HepG2 (cell line): ENCODE results near the gene CYSTM1. TPM values are rescaled to one million over a fixed set of nuclear protein-coding genes. Genes with fewer than 3 reads are reported as not detected.

Experiments used
- ATAC-seq: fragments of 200-7000 bp; cut with Tn5 transposase; 3 replicates; pipeline ENCODE4 v1.9.1; 2020; ENCODE audit warnings: mild to moderate bottlenecking, moderate library complexity
- BruUV-seq: library from RNA; stranded (reverse); fragments of 400-500 nt; replicated peaks from 2 replicates; lab custom pipeline; 2021; lab: Mats Ljungman, UMichigan
- CTCF ChIA-PET: fragments of 300-600 bp; formaldehyde crosslinking; extraction: SDS; loops from one replicate; lab custom pipeline; 2021; ENCODE audit warnings: low total read pairs, inconsistent platforms, low intra/inter-chr PET ratio; lab: Yijun Ruan, JAX
- POLR2A ChIA-PET: fragments of 350-600 bp; sonication (Branson Sonifier 250); formaldehyde crosslinking; loops from one replicate; lab custom pipeline; 2020; ENCODE audit warnings: antibody characterized with exemption, inconsistent platforms; lab: Yijun Ruan, JAX
- DNase-seq: peaks from one replicate; pipeline ENCODE4 v3.0.0-alpha.2; 2015; ENCODE audit warnings: low spot score
- FAIRE-seq: peaks from 3 replicates; lab custom pipeline; 2011; peaks lifted over from hg19 to GRCh38; lab: Jason Lieb, UNC
- H2AFZ ChIP-seq: one replicate; pipeline ENCODE4 v1.6.1; 2011; ENCODE audit warnings: low read length, inconsistent platforms
- H3K27ac ChIP-seq: fragments of 300-600 bp; 3 replicates; pipeline ENCODE4 v1.8.0; 2011; ENCODE audit warnings: mixed run types, mild to moderate bottlenecking, mixed read lengths, low read length, inconsistent platforms; ENCODE audit not compliant: insufficient read depth; ENCODE audit errors: extremely low read length
- H3K27me3 ChIP-seq, 2 experiments: fragments of 200-600 bp in 1 of 2; 2 replicates in 1 of 2; 3 replicates in 1 of 2; pipeline versions ENCODE4 v1.6.0 to v1.8.0; 2011; ENCODE audit warnings: low read length in 2 of 2, mild to moderate bottlenecking in 2 of 2, moderate library complexity in 2 of 2, inconsistent platforms in 1 of 2; ENCODE audit not compliant: insufficient read depth in 2 of 2, control insufficient read depth in 1 of 2
- H3K36me3 ChIP-seq, 2 experiments: fragments of 200-600 bp in 1 of 2; replicated peaks in 1 of 2; 2 replicates in 1 of 2; 3 replicates in 1 of 2; pipeline versions ENCODE4 v1.5.1 to v1.8.0; 2011; ENCODE audit warnings: low read length in 2 of 2, inconsistent platforms in 1 of 2; ENCODE audit not compliant: insufficient read depth in 2 of 2, control insufficient read depth in 1 of 2
- H3K4me1 ChIP-seq: 2 replicates; pipeline ENCODE4 v1.5.1; 2012; ENCODE audit warnings: low read length, inconsistent platforms; ENCODE audit not compliant: insufficient read depth
- H3K4me2 ChIP-seq: 2 replicates; pipeline ENCODE4 v1.6.0; 2011; ENCODE audit warnings: low read depth, low read length, inconsistent platforms
- H3K4me3 ChIP-seq, 3 experiments: fragments of 200-600 bp in 1 of 3; sonication (generic), shearing (Covaris generic) in 1 of 3; replicated peaks in 1 of 3; 2 replicates each; pipeline ENCODE4 v1.5.1; 2011 to 2016; ENCODE audit warnings: low read length in 3 of 3, inconsistent platforms in 2 of 3, low read depth in 2 of 3, mild to moderate bottlenecking in 2 of 3, control low read depth in 1 of 3, mixed read lengths in 1 of 3; ENCODE audit not compliant: insufficient read depth in 1 of 3
- H3K79me2 ChIP-seq: one replicate; pipeline ENCODE4 v1.6.1; 2011; ENCODE audit warnings: low read length, inconsistent platforms; ENCODE audit not compliant: insufficient read depth
- H3K9ac ChIP-seq: 2 replicates; pipeline ENCODE4 v1.6.0; 2011; ENCODE audit warnings: mild to moderate bottlenecking, low read depth, low read length, inconsistent platforms; ENCODE audit not compliant: insufficient read depth
- H3K9me3 ChIP-seq: 2 replicates; pipeline ENCODE4 v1.5.1; 2012; ENCODE audit warnings: mild to moderate bottlenecking, low read length
- H4K20me1 ChIP-seq: 2 replicates; pipeline ENCODE4 v1.6.0; 2011; ENCODE audit warnings: inconsistent platforms, mild to moderate bottlenecking, low read length, moderate library complexity; ENCODE audit not compliant: insufficient read depth
- CREBL2 ChIP-seq: sonication (generic); formaldehyde crosslinking; IDR thresholded peaks from 2 replicates; pipeline ENCODE4 v1.8.1; 2023; ENCODE audit warnings: missing genetic modification reagents, mild to moderate bottlenecking, borderline replicate concordance
- EP300 ChIP-seq, 3 experiments: sonication (generic) in 1 of 3; formaldehyde crosslinking in 1 of 3; IDR thresholded peaks; 2 replicates each; pipeline versions ENCODE4 v1.5.1 to v1.6.1; 2011 to 2020; ENCODE audit warnings: low read depth in 2 of 3, low read length in 2 of 3, borderline replicate concordance in 1 of 3, improper control_type of control experiment in 1 of 3, mild to moderate bottlenecking in 1 of 3, missing genetic modification reagents in 1 of 3, moderate library complexity in 1 of 3
- NBN ChIP-seq: fragments of 450-650 bp; conservative IDR thresholded peaks from 2 replicates; pipeline ENCODE4 v1.6.1; 2017
- NR0B2 ChIP-seq: sonication (generic); formaldehyde crosslinking; IDR thresholded peaks from 2 replicates; pipeline ENCODE4 v1.4.0; 2020; ENCODE audit warnings: mild to moderate bottlenecking, missing genetic modification reagents
- ZNF180 ChIP-seq: sonication (generic); formaldehyde crosslinking; IDR thresholded peaks from 2 replicates; pipeline ENCODE4 v1.4.0; 2020; ENCODE audit warnings: low read depth, missing genetic modification reagents, borderline replicate concordance
- ZNF776 ChIP-seq: sonication (generic); formaldehyde crosslinking; IDR thresholded peaks from 2 replicates; pipeline ENCODE4 v1.4.0; 2020; ENCODE audit warnings: mild to moderate bottlenecking, missing genetic modification reagents
- ZNF891 ChIP-seq: sonication (generic); formaldehyde crosslinking; IDR thresholded peaks from 2 replicates; pipeline ENCODE4 v1.5.0; 2020; ENCODE audit warnings: mild to moderate bottlenecking, missing genetic modification reagents
- WGBS: methylation state at CpG from one replicate; pipeline ENCODE4 v1.1.6; 2017; ENCODE audit warnings: low lambda C conversion rate; 5-methylcytosine and 5-hydroxymethylcytosine counted together
- in situ Hi-C: cut with HindIII; loops from 2 replicates; pipeline ENCODE4 v1.10.0; 2017; ENCODE audit warnings: low pct_unique_long_range_greater_than_20kb; ENCODE audit not compliant: extremely low pct_ligation_motif_present
- intact Hi-C: fragments of 100-400 bp; cut with micrococcal nuclease; formaldehyde crosslinking; loops from one replicate; pipeline ENCODE4 v1.10.0; 2022; ENCODE audit not compliant: unreplicated experiment
- polyA plus RNA-seq, 8 experiments: library from polyadenylated mRNA; depleted of rRNA in 3 of 8; stranded (reverse) in 7 of 8; unstranded in 1 of 8; fragments of >200 nt; fragmentation: Illumina TruSeq in 4 of 8; extraction: Trizol in 4 of 8; gene quantifications; 2 replicates each; pipeline versions ENCODE4 v1.2.1 to v1.2.3, GENCODE V29; 2011 to 2016; ENCODE audit warnings: low read depth in 4 of 8, missing spikeins in 1 of 8, mixed read lengths in 1 of 8; ENCODE audit not compliant: insufficient read depth in 1 of 8
- total RNA-seq, 5 experiments: library from RNA; depleted of rRNA; stranded (reverse); fragments of >200 nt; fragmentation: Illumina TruSeq; extraction: Trizol; gene quantifications; 2 replicates each; pipeline ENCODE4 v1.2.3, GENCODE V29; 2016; ENCODE audit warnings: low read depth in 1 of 5

CYSTM1 gene
- total and polyA plus RNA-seq, 2 of the 13 experiments (the other 11 are each of a cell fraction or from before 2014, with no cell fraction given) = 40.0 to 73.4 TPM

DNA sequence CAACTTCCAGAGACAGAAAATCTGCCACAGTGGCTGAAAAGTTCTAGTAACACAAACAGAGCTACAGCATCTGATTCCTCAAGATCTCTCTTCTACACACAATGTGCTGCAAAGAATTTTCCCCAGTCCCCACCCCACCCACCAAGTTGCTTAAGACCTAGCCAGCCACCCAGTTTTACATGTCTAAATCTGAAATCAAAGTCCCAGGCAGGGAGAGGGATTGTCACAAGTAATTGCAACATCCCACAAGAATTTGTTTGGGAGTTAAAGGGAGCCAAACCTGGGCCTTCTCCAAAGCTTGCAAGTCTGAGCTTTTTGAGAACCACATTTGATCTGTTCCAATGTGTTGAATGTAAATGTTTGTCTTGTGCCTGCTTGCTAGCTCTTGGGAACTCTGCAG is 33.7 kb upstream of the CYSTM1 start:
- FAIRE-seq = no peak
- CTCF ChIA-PET = no interaction called here
- intact Hi-C loops = loop anchor here (5.0 kb wide), 1 partner anchor 34 kb away; no protein-coding TSS in a partner anchor
- no peak overlapping the region for H2AFZ ChIP-seq
- no peak overlapping the region for H3K4me3 ChIP-seq
- H3K36me3 ChIP-seq = no peaks in the 10 kb centered on the region
- no peak for ATAC-seq
- DNase-seq = no peak
- H4K20me1 ChIP-seq = peaks cover 21% of the 10 kb centered on the region
- no peak overlapping the region for H3K4me2 ChIP-seq
- TF ChIP-seq EP300 (IDR thresholded peaks at IDR 0.05; ENCODE audit: low read depth in 2 of 2, low read length in 2 of 2) = no peak
- TF ChIP-seq EP300 (CRISPR knock-in tag; IDR thresholded peaks at IDR 0.05; ENCODE audit: borderline replicate concordance) = no peak
- no peak for TF ChIP-seq ZNF180 (CRISPR knock-in tag)
- TF ChIP-seq ZNF776 = no peak
- no peak for TF ChIP-seq NR0B2
- no peak for TF ChIP-seq ZNF891 (CRISPR knock-in tag)
- TF ChIP-seq, all 625 proteins: peak for 0
- H3K79me2 ChIP-seq = no peaks in the 10 kb centered on the region
- no peak overlapping the region for H3K27ac ChIP-seq
- POLR2A ChIA-PET = no interaction called here
- H3K27me3 ChIP-seq = 0 out of 5 replicates have a peak, but pooled peaks cover 1 to 5% of the 10 kb centered on the region in 2 experiments
- no peaks in the 10 kb centered on the region for H3K9me3 ChIP-seq
- no peak overlapping the region for H3K9ac ChIP-seq
- no TSS peak for BruUV-seq
- in situ Hi-C loops = no loop called here
- peaks cover 53% of the 10 kb centered on the region for H3K4me1 ChIP-seq

DNA sequence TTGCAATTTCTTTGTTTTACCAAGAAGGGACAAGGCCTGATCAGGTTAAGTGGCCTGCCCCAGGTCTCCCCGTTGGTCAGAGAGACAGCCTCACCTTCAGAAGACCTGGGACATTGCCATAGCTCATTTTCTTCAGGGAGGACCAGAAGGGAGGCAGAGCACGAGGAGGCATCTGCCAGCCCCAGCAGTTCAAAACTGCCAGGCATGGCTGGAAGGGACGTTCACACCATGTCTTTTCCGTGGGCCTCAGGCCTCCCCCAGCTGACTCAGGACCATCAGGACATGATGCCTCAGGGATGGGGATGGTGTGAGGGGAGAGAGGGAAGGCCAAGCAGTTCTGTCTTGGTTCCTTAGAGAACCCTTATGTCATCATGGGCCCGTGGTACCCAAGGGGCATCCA is 32.7 kb upstream of the CYSTM1 start:
- DNase-seq = no peak
- no peaks in the 10 kb centered on the region for H3K36me3 ChIP-seq
- WGBS = 0% methylated on average over 1 of the region's 5 CpGs
- TF ChIP-seq NBN (no peak), CREBL2 (CRISPR knock-in tag) (no peak)
- CTCF ChIA-PET = interaction anchor here (4.7 kb wide), 1 partner anchor 68 kb away, joined by 37 read pairs; no protein-coding TSS in a partner anchor
- POLR2A ChIA-PET = no interaction called here
- intact Hi-C loops (loop anchor here (5.0 kb wide), 1 partner anchor 35 kb away; no protein-coding TSS in a partner anchor), in situ Hi-C loops (no loop called here)
- H3K4me3 ChIP-seq = no peak overlapping the region
- H3K27me3 ChIP-seq = 0 out of 5 replicates have a peak, but pooled peaks cover 1 to 5% of the 10 kb centered on the region in 2 experiments
- no peak overlapping the region for H3K9ac ChIP-seq
- no peak for FAIRE-seq
- no peak for ATAC-seq
- H2AFZ ChIP-seq = no peak overlapping the region
- no TSS peak for BruUV-seq
- no peaks in the 10 kb centered on the region for H3K79me2 ChIP-seq
- H4K20me1 ChIP-seq = peaks cover 21% of the 10 kb centered on the region
- no peak overlapping the region for H3K4me2 ChIP-seq
- H3K9me3 ChIP-seq = no peaks in the 10 kb centered on the region
- peaks cover 56% of the 10 kb centered on the region for H3K4me1 ChIP-seq
- no peak overlapping the region for H3K27ac ChIP-seq
